HCT116 (cell line): ENCODE results near the gene CELF3. TPM values are rescaled to one million over a fixed set of nuclear protein-coding genes. Genes with fewer than 3 reads are reported as not detected.

ENCODE experiments used
- ATAC-seq: fragments of 200-7000 bp; cut with Tn5 transposase; 2 replicates; pipeline ENCODE4 v1.9.1; 2020; ENCODE audit warnings: mild to moderate bottlenecking, moderate library complexity
- BruUV-seq: library from RNA; stranded (reverse); fragments of 400-500 nt; replicated peaks from 2 replicates; lab custom pipeline; 2021; lab: Mats Ljungman, UMichigan
- CTCF ChIA-PET: fragments of 300-600 bp; sonication (Branson Sonifier 250); formaldehyde crosslinking; loops from one replicate; lab custom pipeline; 2021; ENCODE audit warnings: antibody characterized with exemption; lab: Charles Lee
- POLR2A ChIA-PET: fragments of 300-600, 350-600 bp; sonication (Branson Sonifier 250); formaldehyde crosslinking; loops from one replicate; lab custom pipeline; 2021; ENCODE audit warnings: antibody characterized with exemption; lab: Charles Lee
- RAD21 ChIA-PET, 2 experiments: fragments of 300-600 bp; sonication (Branson Sonifier 250); formaldehyde crosslinking; loops; one replicate each; lab custom pipeline; 2023; ENCODE audit warnings: low total read pairs in 2 of 2; ENCODE audit not compliant: uncharacterized antibody in 2 of 2, unreplicated experiment in 2 of 2, low non-redundant PET in 1 of 2; lab: Charles Lee
- DNase-seq: peaks from one replicate; pipeline ENCODE4 v3.0.0-alpha.2; 2010; ENCODE audit warnings: low read depth, low spot score
- H2AFZ ChIP-seq: fragments of 200-600 bp; shearing (Covaris generic), sonication (generic); 2 replicates; pipeline ENCODE4 v1.6.1; 2017; ENCODE audit warnings: low read depth, mixed run types, mixed read lengths, antibody characterized with exemption, low read length; ENCODE audit not compliant: poor library complexity, severe bottlenecking
- H3K27ac ChIP-seq: 2 replicates; pipeline ENCODE4 v1.5.1; 2012; ENCODE audit warnings: low read depth, low read length
- H3K27me3 ChIP-seq: fragments of 200-600 bp; sonication (generic); 2 replicates; pipeline ENCODE4 v1.6.1; 2016; ENCODE audit warnings: mixed run types, low read length, mixed read lengths; ENCODE audit not compliant: insufficient read depth
- H3K36me3 ChIP-seq, 2 experiments: fragments of 200-500 bp in 1 of 2; fragments of 200-600 bp in 1 of 2; sonication (Bioruptor generic) in 1 of 2; sonication (generic) in 1 of 2; 2 replicates each; pipeline versions ENCODE4 v1.5.1 to v1.6.1; 2014 to 2016; ENCODE audit warnings: low read length in 2 of 2, inconsistent platforms in 1 of 2, mixed read lengths in 1 of 2, mixed run types in 1 of 2; ENCODE audit not compliant: insufficient read depth in 2 of 2, control insufficient read depth in 1 of 2
- H3K4me1 ChIP-seq, 2 experiments: fragments of 200-600 bp in 1 of 2; sonication (generic) in 1 of 2; 2 replicates each; pipeline versions ENCODE4 v1.5.1 to v1.6.1; 2012 to 2017; ENCODE audit warnings: low read length in 2 of 2, inconsistent platforms in 1 of 2, mild to moderate bottlenecking in 1 of 2, mixed read lengths in 1 of 2, mixed run types in 1 of 2, moderate library complexity in 1 of 2; ENCODE audit not compliant: insufficient read depth in 2 of 2, control insufficient read depth in 1 of 2
- H3K4me2 ChIP-seq: fragments of 200-600 bp; sonication (generic); 2 replicates; pipeline ENCODE4 v1.6.1; 2017; ENCODE audit warnings: mixed run types, low read length, mixed read lengths
- H3K4me3 ChIP-seq, 2 experiments: fragments of 200-600 bp in 1 of 2; sonication (generic) in 1 of 2; replicated peaks in 1 of 2; 2 replicates each; pipeline ENCODE4 v1.5.1; 2011 to 2016; ENCODE audit warnings: low read length in 2 of 2, control low read depth in 1 of 2, low read depth in 1 of 2, mild to moderate bottlenecking in 1 of 2, mixed read lengths in 1 of 2, mixed run types in 1 of 2
- H3K79me2 ChIP-seq: fragments of 200-600 bp; sonication (generic); 2 replicates; pipeline ENCODE4 v1.6.1; 2017; ENCODE audit warnings: mild to moderate bottlenecking, mixed run types, low read length, moderate library complexity, mixed read lengths; ENCODE audit not compliant: insufficient read depth
- H3K9ac ChIP-seq: fragments of 200-600 bp; sonication (generic); 2 replicates; pipeline ENCODE4 v1.6.1; 2016; ENCODE audit warnings: low read length, mixed read lengths
- H3K9me2 ChIP-seq: fragments of 200-600 bp; sonication (generic), shearing (Covaris generic); 2 replicates; pipeline ENCODE4 v1.6.1; 2017; ENCODE audit warnings: mixed run types, mild to moderate bottlenecking, moderate library complexity; ENCODE audit not compliant: insufficient read depth
- H3K9me3 ChIP-seq, 2 experiments: fragments of 200-500 bp in 1 of 2; fragments of 200-600 bp in 1 of 2; sonication (Bioruptor generic) in 1 of 2; sonication (generic) in 1 of 2; 2 replicates each; pipeline ENCODE4 v1.6.1; 2014 to 2017; ENCODE audit warnings: low read length in 2 of 2, mixed read lengths in 2 of 2, inconsistent platforms in 1 of 2, low read depth in 1 of 2, mild to moderate bottlenecking in 1 of 2, mixed run types in 1 of 2, moderate library complexity in 1 of 2; ENCODE audit not compliant: control insufficient read depth in 1 of 2, insufficient read depth in 1 of 2
- H4K20me1 ChIP-seq: fragments of 200-600 bp; sonication (generic), shearing (Covaris generic); 2 replicates; pipeline ENCODE4 v1.6.1; 2017; ENCODE audit warnings: mixed run types, mild to moderate bottlenecking, moderate library complexity; ENCODE audit not compliant: insufficient read depth
- CTCF ChIP-seq, 3 experiments: fragments of 200-600 bp in 1 of 3; sonication (generic) in 1 of 3; IDR thresholded peaks in 2 of 3; conservative IDR thresholded peaks in 1 of 3; 2 replicates each; pipeline ENCODE4 v1.5.1; 2012 to 2017; ENCODE audit warnings: low read depth in 2 of 3, low read length in 2 of 3, antibody characterized with exemption in 1 of 3, borderline replicate concordance in 1 of 3, control low read depth in 1 of 3, mild to moderate bottlenecking in 1 of 3, mixed read lengths in 1 of 3, mixed run types in 1 of 3, moderate library complexity in 1 of 3; ENCODE audit not compliant: insufficient read depth in 1 of 3
- EGR1 ChIP-seq: IDR thresholded peaks from 2 replicates; pipeline ENCODE4 v1.6.1; 2012; ENCODE audit warnings: low read depth
- ELF1 ChIP-seq: IDR thresholded peaks from 2 replicates; pipeline ENCODE4 v1.6.1; 2012; ENCODE audit warnings: low read depth, borderline replicate concordance
- POLR2AphosphoS5 ChIP-seq: IDR thresholded peaks from 2 replicates; pipeline ENCODE4 v1.6.1; 2011; ENCODE audit warnings: mild to moderate bottlenecking, low read depth, low read length, moderate library complexity
- RAD21 ChIP-seq: IDR thresholded peaks from 2 replicates; pipeline ENCODE4 v1.6.1; 2012; ENCODE audit warnings: low read depth, mild to moderate bottlenecking
- REST ChIP-seq: IDR thresholded peaks from 2 replicates; pipeline ENCODE4 v1.6.1; 2012; ENCODE audit warnings: low read depth
- SRF ChIP-seq: IDR thresholded peaks from 2 replicates; pipeline ENCODE4 v1.6.1; 2012; ENCODE audit warnings: low read depth
- intact Hi-C: fragments of 100-400 bp; cut with micrococcal nuclease; formaldehyde crosslinking; loops from 2 replicates; pipeline ENCODE4 v1.10.0; 2022
- total RNA-seq: library from RNA; stranded (reverse); gene quantifications from one replicate; pipeline ENCODE4 v1.2.1, GENCODE V29; 2021; ENCODE audit not compliant: unreplicated experiment

CELF3 gene
- total RNA-seq, 1 experiment from 2014 or later = not detected

GRCh38 chr1:151756291-151756690 lies 39.7 kb upstream of the CELF3 start:
- RAD21 ChIA-PET = interaction anchor here in 1 of 2 experiments (0.5 kb wide), 1 partner anchor 451 kb away, joined by 3 read pairs; no protein-coding TSS in a partner anchor
- H3K9me2 ChIP-seq = no peaks in the 10 kb centered on the region
- BruUV-seq = no TSS peak
- TF ChIP-seq CTCF (IDR thresholded peaks at IDR 0.05 in 2 of 3, conservative IDR thresholded peaks at IDR 0.05 in 1 of 3; ENCODE audit: borderline replicate concordance in 1 of 3, insufficient read depth in 1 of 3, low read depth in 2 of 3, low read length in 2 of 3) (no peak), SRF (no peak), EGR1 (no peak), RAD21 (no peak), ELF1 (no peak), POLR2AphosphoS5 (no peak), REST (no peak)
- H3K4me1 ChIP-seq = no peaks in the 10 kb centered on the region; a peak in 1 of 4 replicates
- H2AFZ ChIP-seq = no peak overlapping the region
- no peaks in the 10 kb centered on the region for H3K79me2 ChIP-seq
- POLR2A ChIA-PET = no interaction called here
- DNase-seq (no peak), ATAC-seq (no peak)
- intact Hi-C loops = no loop called here
- CTCF ChIA-PET = no interaction called here
- H3K9ac ChIP-seq = no peak overlapping the region
- no peaks in the 10 kb centered on the region for H4K20me1 ChIP-seq
- H3K27me3 ChIP-seq = no peaks in the 10 kb centered on the region
- no peak overlapping the region for H3K4me2 ChIP-seq
- no peak overlapping the region for H3K4me3 ChIP-seq
- H3K9me3 ChIP-seq = no peaks in the 10 kb centered on the region
- no peak overlapping the region for H3K27ac ChIP-seq
- peaks cover 7 to 20% of the 10 kb centered on the region in 2 experiments for H3K36me3 ChIP-seq
